Type B pancreatic cell (in vitro differentiated cells): ENCODE results near the gene SYNRG. TPM values are rescaled to one million over a fixed set of nuclear protein-coding genes. Genes with fewer than 3 reads are reported as not detected.
"Not testable (repeated sequence)": the region's sequence is repeated elsewhere in the genome, so short reads cannot be mapped to it uniquely, and the experiment has no call there.

Experiments
- DNase-seq: peaks from one replicate; pipeline ENCODE4 v3.0.0; 2021; ENCODE audit warnings: mixed read lengths; ENCODE audit not compliant: unreplicated experiment; ENCODE audit errors: extremely low spot score
- H3K27ac Mint-ChIP-seq: 2 replicates; pipeline ENCODE4 v1.8.0; 2021; ENCODE audit warnings: mild to moderate bottlenecking, mixed read lengths
- H3K27me3 Mint-ChIP-seq: 2 replicates; pipeline ENCODE4 v1.8.0; 2021; ENCODE audit warnings: mixed read lengths
- H3K36me3 Mint-ChIP-seq: 2 replicates; pipeline ENCODE4 v1.8.0; 2021; ENCODE audit warnings: mixed read lengths
- H3K4me1 Mint-ChIP-seq: one replicate; pipeline ENCODE4 v1.8.0; 2021; ENCODE audit warnings: mixed read lengths; ENCODE audit not compliant: unreplicated experiment
- H3K4me3 Mint-ChIP-seq: 2 replicates; pipeline ENCODE4 v1.8.0; 2021; ENCODE audit warnings: mild to moderate bottlenecking, mixed read lengths
- H3K9me3 Mint-ChIP-seq: 2 replicates; pipeline ENCODE4 v1.8.0; 2021; ENCODE audit warnings: mixed read lengths
- total RNA-seq: library from RNA; stranded (reverse); gene quantifications from 2 replicates; pipeline ENCODE4 v1.2.1, GENCODE V29; 2021; ENCODE audit warnings: low replicate concordance
- TF ChIP-seq, protein P1 (sequence below): fragments of 200-600 bp; sonication (generic); conservative IDR thresholded peaks from 2 replicates; pipeline ENCODE4 v1.5.0; 2021; ENCODE audit warnings: antibody characterized with exemption, mild to moderate bottlenecking

Gene SYNRG
- total RNA-seq, 1 donor from 2014 or later: 45.0 TPM

DNA sequence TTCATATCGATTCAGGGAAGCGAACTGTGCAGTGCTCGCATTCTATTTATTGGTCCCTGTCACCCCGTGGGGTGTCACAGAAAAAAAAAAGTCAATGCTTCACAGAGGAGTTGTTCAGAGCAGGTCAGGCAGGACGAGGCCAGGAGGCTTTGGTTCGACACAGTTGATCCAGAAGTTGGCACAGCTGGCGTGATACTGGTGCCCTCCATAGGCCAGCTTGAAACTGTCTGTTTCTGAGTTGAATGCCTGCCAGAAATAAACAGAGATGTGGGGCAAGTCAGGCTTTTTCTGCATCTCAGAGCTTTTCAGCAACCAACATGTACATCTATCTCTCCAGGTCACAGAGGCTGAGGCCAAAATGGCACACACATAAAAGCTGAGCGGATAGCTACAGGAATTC is 90.4 kb downstream of the SYNRG start:
- Mint-ChIP-seq H3K4me3 (no peak overlapping the region), H3K27me3 (no peaks in the 10 kb centered on the region), H3K9me3 (no peaks in the 10 kb centered on the region), H3K36me3 (peaks cover 15% of the 10 kb centered on the region), H3K27ac (no peak overlapping the region), H3K4me1 (peaks cover 4% of the 10 kb centered on the region)
- TF ChIP-seq, protein P1, sequence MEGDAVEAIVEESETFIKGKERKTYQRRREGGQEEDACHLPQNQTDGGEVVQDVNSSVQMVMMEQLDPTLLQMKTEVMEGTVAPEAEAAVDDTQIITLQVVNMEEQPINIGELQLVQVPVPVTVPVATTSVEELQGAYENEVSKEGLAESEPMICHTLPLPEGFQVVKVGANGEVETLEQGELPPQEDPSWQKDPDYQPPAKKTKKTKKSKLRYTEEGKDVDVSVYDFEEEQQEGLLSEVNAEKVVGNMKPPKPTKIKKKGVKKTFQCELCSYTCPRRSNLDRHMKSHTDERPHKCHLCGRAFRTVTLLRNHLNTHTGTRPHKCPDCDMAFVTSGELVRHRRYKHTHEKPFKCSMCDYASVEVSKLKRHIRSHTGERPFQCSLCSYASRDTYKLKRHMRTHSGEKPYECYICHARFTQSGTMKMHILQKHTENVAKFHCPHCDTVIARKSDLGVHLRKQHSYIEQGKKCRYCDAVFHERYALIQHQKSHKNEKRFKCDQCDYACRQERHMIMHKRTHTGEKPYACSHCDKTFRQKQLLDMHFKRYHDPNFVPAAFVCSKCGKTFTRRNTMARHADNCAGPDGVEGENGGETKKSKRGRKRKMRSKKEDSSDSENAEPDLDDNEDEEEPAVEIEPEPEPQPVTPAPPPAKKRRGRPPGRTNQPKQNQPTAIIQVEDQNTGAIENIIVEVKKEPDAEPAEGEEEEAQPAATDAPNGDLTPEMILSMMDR: no peak
- no peak for DNase-seq

DNA sequence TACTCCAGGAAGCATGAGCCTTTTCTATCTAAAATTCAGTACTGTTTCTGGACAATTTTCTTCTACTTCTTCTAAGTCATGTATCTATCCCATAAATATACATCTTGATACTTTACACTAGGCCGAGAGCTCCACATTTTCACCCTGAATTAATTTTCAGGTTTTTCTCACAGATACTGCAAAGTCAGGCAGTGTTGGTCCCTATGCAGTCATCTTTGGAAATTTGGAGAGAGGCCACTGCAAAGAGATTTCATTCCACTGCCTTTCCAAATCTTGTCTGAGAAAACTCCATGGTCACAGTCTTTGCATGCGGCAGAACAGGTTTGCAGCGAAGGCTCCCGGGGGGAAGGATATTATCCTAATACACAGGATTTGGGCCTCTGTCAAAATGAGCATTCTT is 91.3 kb downstream of the SYNRG start:
- H3K4me1 Mint-ChIP-seq: peaks cover 7% of the 10 kb centered on the region
- TF ChIP-seq, protein P1: no peak
- peaks cover 15% of the 10 kb centered on the region for H3K36me3 Mint-ChIP-seq
- DNase-seq: no peak
- no peaks in the 10 kb centered on the region for H3K9me3 Mint-ChIP-seq
- H3K4me3 Mint-ChIP-seq: no peak overlapping the region
- H3K27ac Mint-ChIP-seq: no peak overlapping the region
- H3K27me3 Mint-ChIP-seq: no peaks in the 10 kb centered on the region

DNA sequence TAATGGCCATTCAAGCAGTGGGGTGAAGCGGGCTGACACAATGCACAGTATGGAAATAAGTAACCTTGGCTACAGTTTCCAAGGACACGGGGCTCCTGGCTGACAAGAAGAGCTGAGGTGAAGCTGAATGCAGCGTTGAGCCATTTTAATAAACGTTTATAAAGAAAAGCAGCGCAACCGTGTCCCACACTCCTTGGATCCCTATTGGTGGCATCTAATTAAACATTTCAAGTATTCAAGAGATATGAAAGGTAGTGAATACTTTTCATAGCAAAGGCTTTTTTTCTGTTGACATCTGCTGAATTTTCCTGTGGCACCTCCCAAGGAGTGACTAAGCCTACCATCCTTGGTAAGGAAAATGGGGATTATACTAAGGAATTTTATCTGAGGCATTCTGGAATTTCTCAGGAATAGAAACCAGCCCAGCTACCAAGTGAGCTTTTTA is 93.1 kb downstream of the SYNRG start:
- peaks cover 15% of the 10 kb centered on the region for H3K36me3 Mint-ChIP-seq
- no peak overlapping the region for H3K4me3 Mint-ChIP-seq
- H3K4me1 Mint-ChIP-seq: peaks cover 12% of the 10 kb centered on the region
- no peaks in the 10 kb centered on the region for H3K27me3 Mint-ChIP-seq
- H3K9me3 Mint-ChIP-seq: no peaks in the 10 kb centered on the region
- no peak for DNase-seq
- TF ChIP-seq, protein P1: no peak
- no peak overlapping the region for H3K27ac Mint-ChIP-seq

DNA sequence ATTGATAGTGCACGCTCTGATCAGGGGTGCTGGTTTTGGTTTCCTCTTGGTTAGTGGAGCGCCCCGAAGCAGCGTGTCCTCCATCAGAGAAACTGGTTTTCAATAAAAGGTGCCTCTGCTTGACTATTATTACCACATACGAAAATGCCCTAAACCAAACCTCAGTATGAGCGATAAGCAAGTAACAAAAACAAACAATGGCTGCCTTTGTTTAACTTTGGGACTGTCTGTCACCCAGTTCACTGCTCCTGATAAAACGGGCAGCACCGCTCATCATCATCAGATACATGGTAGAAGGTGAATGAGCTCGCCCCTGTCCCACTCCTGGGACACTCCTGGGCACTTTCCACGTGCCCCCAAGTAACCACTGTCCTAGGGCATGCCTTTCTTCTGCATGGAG is 95.5 kb downstream of the SYNRG start:
- no peak for DNase-seq
- no peak overlapping the region for H3K4me3 Mint-ChIP-seq
- TF ChIP-seq, protein P1: no peak
- no peaks in the 10 kb centered on the region for H3K9me3 Mint-ChIP-seq
- H3K27ac Mint-ChIP-seq: no peak overlapping the region
- H3K4me1 Mint-ChIP-seq: peaks cover 8% of the 10 kb centered on the region
- peaks cover 11% of the 10 kb centered on the region for H3K36me3 Mint-ChIP-seq
- no peaks in the 10 kb centered on the region for H3K27me3 Mint-ChIP-seq

DNA sequence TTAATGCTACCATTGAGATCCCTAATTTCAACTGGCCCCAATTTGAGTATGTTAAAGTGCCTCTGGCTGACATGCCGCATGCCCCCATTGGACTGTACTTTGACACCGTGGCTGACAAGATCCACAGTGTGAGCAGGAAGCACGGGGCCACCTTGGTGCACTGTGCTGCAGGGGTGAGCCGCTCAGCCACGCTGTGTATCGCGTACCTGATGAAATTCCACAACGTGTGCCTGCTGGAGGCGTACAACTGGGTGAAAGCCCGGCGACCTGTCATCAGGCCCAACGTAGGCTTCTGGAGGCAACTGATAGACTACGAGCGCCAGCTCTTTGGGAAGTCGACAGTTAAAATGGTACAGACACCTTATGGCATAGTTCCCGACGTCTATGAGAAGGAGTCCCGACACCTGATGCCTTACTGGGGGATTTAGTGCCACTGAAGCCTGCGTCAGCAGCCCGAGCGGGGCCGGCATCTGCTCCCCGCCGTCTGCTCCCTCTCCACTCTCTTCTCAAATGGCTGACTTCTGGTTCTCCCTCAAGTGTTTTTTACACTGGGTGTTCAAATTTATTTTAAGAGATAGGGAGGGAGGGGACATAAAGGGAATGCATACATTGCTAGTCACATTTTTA is 96.7 kb downstream of the SYNRG start:
- Mint-ChIP-seq H3K9me3 (no peaks in the 10 kb centered on the region), H3K36me3 (peaks cover under 1% of the 10 kb centered on the region), H3K4me3 (no peak overlapping the region), H3K27ac (no peak overlapping the region), H3K4me1 (peaks cover 8% of the 10 kb centered on the region), H3K27me3 (no peaks in the 10 kb centered on the region)
- no peak for DNase-seq
- TF ChIP-seq, protein P1: no peak

DNA sequence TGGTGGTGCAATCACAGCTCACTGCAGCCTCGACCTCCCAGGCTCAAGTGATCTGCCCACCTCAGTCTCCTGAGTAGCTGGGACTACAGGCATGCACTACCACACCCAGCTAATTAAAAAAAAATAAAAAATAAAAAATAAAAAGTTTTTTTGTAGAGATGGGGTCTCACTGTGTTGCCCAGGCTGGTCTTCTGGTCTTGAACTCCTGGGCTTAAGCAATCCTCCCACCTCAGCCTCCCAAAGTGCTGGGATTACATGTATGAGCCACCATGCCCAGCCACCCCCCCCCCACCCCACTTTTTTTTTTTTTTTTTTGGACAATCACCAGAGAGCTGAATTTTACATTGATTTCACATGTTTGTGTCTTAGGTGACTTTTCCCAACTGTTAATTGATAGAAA is 97.6 kb downstream of the SYNRG start:
- not testable (repeated sequence) for H3K27ac Mint-ChIP-seq, H3K9me3 Mint-ChIP-seq, H3K27me3 Mint-ChIP-seq, H3K4me1 Mint-ChIP-seq, DNase-seq, H3K36me3 Mint-ChIP-seq, H3K4me3 Mint-ChIP-seq
